Spleen (tissue), 7 donors: ENCODE measurements around the gene MKX.

ENCODE experiments used
- POLR2A ChIP-seq, 3 donors: fragments of 450-650 bp; IDR thresholded peaks; one replicate each; pipeline ENCODE4 v1.5.1; 2017; ENCODE audit warnings: antibody characterized with exemption in 3 of 3, mild to moderate bottlenecking in 1 of 3
- TF ChIP-seq, protein P1 (sequence below), 11 experiments: fragments of 200-600 bp in 7 of 11; fragments of 450-650 bp in 4 of 11; sonication (generic) in 4 of 11; IDR thresholded peaks in 8 of 11; conservative IDR thresholded peaks in 3 of 11; 1 replicate in 7 of 11; 2 replicates in 4 of 11; pipeline versions ENCODE4 v1.4.0 to v1.8.0; 2016 to 2021; ENCODE audit warnings: antibody characterized with exemption in 11 of 11, inconsistent platforms in 4 of 11, mild to moderate bottlenecking in 1 of 11
- donor health status: DM: no; HTN: no; CAD: no; lungs with moderate emphysema.
- donor health status: DM: no; HTN: no; CAD: no.
- donor health status: DM: no; HTN: no; CAD: no.

DNA sequence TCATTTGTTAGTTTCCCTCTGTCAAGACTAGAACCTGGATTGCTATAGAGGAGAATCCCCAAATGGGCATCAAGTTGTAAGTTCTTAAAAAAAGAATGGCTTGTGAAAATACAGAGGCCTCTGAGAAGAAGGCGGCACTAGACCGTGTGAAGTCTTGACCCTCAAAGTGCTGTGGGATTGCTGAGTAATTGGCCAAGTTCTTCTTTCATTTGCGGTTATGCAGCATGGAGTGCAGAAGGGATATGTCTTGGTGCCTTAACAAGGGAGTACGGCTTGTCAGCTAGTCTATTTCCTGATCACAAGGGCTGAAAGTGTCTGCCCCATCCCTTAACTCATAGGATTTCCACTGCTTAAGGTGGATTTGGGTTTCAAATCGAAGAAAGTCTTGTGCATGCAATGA, 81.2 kb downstream of the MKX start:
- TF ChIP-seq POLR2A (IDR thresholded peaks at IDR 0.05), result no peak
- TF ChIP-seq, protein P1, sequence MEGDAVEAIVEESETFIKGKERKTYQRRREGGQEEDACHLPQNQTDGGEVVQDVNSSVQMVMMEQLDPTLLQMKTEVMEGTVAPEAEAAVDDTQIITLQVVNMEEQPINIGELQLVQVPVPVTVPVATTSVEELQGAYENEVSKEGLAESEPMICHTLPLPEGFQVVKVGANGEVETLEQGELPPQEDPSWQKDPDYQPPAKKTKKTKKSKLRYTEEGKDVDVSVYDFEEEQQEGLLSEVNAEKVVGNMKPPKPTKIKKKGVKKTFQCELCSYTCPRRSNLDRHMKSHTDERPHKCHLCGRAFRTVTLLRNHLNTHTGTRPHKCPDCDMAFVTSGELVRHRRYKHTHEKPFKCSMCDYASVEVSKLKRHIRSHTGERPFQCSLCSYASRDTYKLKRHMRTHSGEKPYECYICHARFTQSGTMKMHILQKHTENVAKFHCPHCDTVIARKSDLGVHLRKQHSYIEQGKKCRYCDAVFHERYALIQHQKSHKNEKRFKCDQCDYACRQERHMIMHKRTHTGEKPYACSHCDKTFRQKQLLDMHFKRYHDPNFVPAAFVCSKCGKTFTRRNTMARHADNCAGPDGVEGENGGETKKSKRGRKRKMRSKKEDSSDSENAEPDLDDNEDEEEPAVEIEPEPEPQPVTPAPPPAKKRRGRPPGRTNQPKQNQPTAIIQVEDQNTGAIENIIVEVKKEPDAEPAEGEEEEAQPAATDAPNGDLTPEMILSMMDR (IDR thresholded peaks at IDR 0.05 in 8 of 11, conservative IDR thresholded peaks at IDR 0.05 in 3 of 11), result no peak
